Measurements from ENCODE around the gene BABAM2. TPM values are rescaled to one million over a fixed set of nuclear protein-coding genes. Genes with fewer than 3 reads are reported as not detected.

Gene BABAM2
- polyA plus RNA-seq, 1 experiment, result 32.6 TPM

DNA sequence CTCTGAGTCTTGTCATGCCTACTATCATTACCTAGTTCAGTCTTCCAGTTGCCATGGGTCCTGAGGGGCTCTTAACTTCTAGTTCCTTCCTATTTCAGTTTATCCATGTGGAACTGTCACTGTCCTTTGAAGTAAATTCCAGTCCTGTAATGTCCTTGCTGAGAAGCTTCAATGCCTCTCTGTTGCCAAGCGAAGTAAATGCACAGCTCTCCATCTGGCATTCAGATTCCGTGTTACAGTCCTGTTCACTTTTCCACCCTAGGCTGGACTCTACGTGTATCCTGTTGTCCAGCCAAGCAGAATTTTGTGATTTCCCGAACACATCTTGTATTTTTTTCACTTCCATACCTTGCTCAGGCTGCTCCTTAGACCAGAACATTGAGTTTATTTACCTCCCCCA, 245.3 kb downstream of the BABAM2 start:
- CTCF ChIA-PET, result no interaction called here
- Histone ChIP-seq H3K36me3 (ENCODE audit: control insufficient read depth, insufficient read depth, low read length) (no peaks in the 10 kb centered on the region), H3K4me3 (ENCODE audit: low read depth, low read length) (no peak overlapping the region), H3K27me3 (ENCODE audit: control insufficient read depth, insufficient read depth, low read length) (no peaks in the 10 kb centered on the region)
- no peak for DNase-seq (ENCODE audit: low read depth)
- TF ChIP-seq, protein P1, sequence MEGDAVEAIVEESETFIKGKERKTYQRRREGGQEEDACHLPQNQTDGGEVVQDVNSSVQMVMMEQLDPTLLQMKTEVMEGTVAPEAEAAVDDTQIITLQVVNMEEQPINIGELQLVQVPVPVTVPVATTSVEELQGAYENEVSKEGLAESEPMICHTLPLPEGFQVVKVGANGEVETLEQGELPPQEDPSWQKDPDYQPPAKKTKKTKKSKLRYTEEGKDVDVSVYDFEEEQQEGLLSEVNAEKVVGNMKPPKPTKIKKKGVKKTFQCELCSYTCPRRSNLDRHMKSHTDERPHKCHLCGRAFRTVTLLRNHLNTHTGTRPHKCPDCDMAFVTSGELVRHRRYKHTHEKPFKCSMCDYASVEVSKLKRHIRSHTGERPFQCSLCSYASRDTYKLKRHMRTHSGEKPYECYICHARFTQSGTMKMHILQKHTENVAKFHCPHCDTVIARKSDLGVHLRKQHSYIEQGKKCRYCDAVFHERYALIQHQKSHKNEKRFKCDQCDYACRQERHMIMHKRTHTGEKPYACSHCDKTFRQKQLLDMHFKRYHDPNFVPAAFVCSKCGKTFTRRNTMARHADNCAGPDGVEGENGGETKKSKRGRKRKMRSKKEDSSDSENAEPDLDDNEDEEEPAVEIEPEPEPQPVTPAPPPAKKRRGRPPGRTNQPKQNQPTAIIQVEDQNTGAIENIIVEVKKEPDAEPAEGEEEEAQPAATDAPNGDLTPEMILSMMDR (IDR thresholded peaks at IDR 0.05; ENCODE audit: insufficient read depth, low read depth, low read length), result no peak
- POLR2A ChIA-PET, result no interaction called here

DNA sequence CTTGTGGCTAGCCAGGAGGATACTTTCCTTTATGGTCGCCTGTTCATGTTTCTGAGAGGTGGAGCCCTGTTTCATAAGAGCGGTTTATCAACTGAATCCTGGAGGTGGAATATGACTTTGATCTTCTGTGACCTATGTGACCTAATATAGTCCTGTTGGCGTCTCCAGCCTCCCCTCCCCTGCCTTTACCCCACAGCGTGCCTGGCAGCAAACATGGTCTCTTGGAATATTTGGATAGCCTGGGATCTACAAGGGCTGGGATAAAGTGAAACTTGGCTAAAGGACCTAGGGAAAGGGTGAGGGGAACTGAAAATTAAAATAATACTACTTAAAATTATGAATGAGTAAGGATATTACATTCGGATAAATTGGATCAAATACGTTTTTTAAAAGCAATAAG, 246.0 kb downstream of the BABAM2 start:
- DNase-seq (ENCODE audit: low read depth), result no peak
- POLR2A ChIA-PET, result no interaction called here
- no peak overlapping the region for H3K4me3 ChIP-seq (ENCODE audit: low read depth, low read length)
- CTCF ChIA-PET, result no interaction called here
- no peaks in the 10 kb centered on the region for H3K36me3 ChIP-seq (ENCODE audit: control insufficient read depth, insufficient read depth, low read length)
- TF ChIP-seq, protein P1 (IDR thresholded peaks at IDR 0.05; ENCODE audit: insufficient read depth, low read depth, low read length), result no peak
- no peaks in the 10 kb centered on the region for H3K27me3 ChIP-seq (ENCODE audit: control insufficient read depth, insufficient read depth, low read length)

DNA sequence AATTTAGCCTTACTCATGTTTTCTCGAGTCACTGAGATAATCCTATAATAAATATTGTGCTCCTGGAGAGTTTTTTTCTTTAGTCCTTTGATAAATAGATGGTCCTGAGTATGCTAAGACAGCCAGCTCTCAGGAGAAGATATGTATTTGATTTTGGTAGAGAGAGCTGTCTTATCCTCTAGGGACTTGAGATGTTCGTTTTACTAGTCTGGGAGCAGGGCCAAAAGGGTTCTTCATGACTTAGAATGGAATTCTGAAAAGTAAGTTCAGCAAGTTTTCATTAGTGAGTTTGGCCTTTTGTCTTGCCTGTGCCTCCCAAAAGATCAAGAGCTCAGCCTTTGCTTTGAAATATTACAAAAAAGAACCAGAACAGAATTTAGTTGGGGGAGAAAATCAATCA, 246.7 kb downstream of the BABAM2 start:
- ChIA-PET POLR2A (no interaction called here), CTCF (no interaction called here)
- H3K4me3 ChIP-seq (ENCODE audit: low read depth, low read length), result no peak overlapping the region
- no peaks in the 10 kb centered on the region for H3K36me3 ChIP-seq (ENCODE audit: control insufficient read depth, insufficient read depth, low read length)
- DNase-seq (ENCODE audit: low read depth), result peak; percentile 73
- TF ChIP-seq, protein P1 (IDR thresholded peaks at IDR 0.05; ENCODE audit: insufficient read depth, low read depth, low read length), result no peak
- no peaks in the 10 kb centered on the region for H3K27me3 ChIP-seq (ENCODE audit: control insufficient read depth, insufficient read depth, low read length)

DNA sequence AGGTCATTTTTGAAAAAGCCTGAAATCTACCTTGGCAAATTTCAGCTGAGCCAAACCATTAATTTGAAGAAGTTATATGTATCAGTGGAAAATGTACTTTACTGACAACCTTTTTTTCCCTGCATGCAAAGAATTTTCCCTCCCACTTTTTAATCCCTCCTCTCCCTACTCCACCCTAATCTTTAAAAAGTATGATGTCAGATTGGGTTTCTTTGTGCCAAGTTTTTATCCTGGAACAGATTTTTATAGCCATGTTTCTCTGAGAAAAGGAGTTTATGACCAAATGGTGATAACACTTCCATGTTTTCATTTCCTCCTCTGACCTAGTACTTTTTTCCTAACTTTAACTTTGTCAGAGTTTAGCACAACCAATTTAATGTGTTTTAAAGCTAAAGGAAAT, 251.9 kb downstream of the BABAM2 start:
- DNase-seq (ENCODE audit: low read depth), result no peak
- Histone ChIP-seq H3K4me3 (ENCODE audit: low read depth, low read length) (no peak overlapping the region), H3K27me3 (ENCODE audit: control insufficient read depth, insufficient read depth, low read length) (no peaks in the 10 kb centered on the region), H3K36me3 (ENCODE audit: control insufficient read depth, insufficient read depth, low read length) (no peaks in the 10 kb centered on the region)
- ChIA-PET POLR2A (no interaction called here), CTCF (no interaction called here)
- TF ChIP-seq, protein P1 (IDR thresholded peaks at IDR 0.05; ENCODE audit: insufficient read depth, low read depth, low read length), result no peak

DNA sequence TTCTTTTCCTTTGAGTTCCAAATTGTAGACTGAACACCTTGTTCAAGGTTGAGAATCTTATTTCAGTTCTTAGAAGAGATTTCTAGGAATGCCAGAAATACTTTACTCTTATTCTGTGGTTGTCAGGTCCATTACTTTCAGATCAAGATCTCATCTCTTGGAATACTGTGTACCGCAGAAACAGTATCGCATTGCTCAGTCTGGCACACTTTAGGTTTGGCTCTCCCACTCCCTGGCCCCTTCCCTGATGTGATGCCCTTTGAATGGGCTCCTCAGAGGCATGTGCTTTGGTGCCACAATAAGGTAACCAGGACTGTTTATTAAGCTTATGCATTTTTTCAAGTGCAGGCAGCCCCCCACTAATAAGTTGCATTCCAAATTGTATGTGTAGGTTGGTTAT, 257.5 kb downstream of the BABAM2 start:
- ChIA-PET POLR2A (no interaction called here), CTCF (no interaction called here)
- Histone ChIP-seq H3K36me3 (ENCODE audit: control insufficient read depth, insufficient read depth, low read length) (no peaks in the 10 kb centered on the region), H3K27me3 (ENCODE audit: control insufficient read depth, insufficient read depth, low read length) (no peaks in the 10 kb centered on the region), H3K4me3 (ENCODE audit: low read depth, low read length) (no peak overlapping the region)
- no peak for DNase-seq (ENCODE audit: low read depth)
- TF ChIP-seq, protein P1 (IDR thresholded peaks at IDR 0.05; ENCODE audit: insufficient read depth, low read depth, low read length), result no peak

All from BJ (cell line).